H9 (cell line): Measurements from ENCODE around the gene HUNK. TPM values are rescaled to one million over a fixed set of nuclear protein-coding genes. Genes with fewer than 3 reads are reported as not detected.

Experiments
- DNase-seq: peaks from one replicate; pipeline ENCODE4 v3.0.0-alpha.2; 2017
- H2AFZ ChIP-seq: one replicate; pipeline ENCODE4 v1.6.1; 2013; ENCODE audit warnings: mild to moderate bottlenecking, low read length, control low read depth, moderate library complexity
- H2AK5ac ChIP-seq: 2 replicates; pipeline ENCODE4 v1.6.1; 2013; ENCODE audit warnings: low read length, control low read depth, mixed read lengths; ENCODE audit not compliant: insufficient read length
- H2BK120ac ChIP-seq: one replicate; pipeline ENCODE4 v1.6.1; 2013; ENCODE audit warnings: low read depth, mild to moderate bottlenecking, low read length, control low read depth, inconsistent platforms; ENCODE audit not compliant: poor library complexity, severe bottlenecking
- H2BK12ac ChIP-seq: 2 replicates; pipeline ENCODE4 v1.6.1; 2013; ENCODE audit warnings: low read length, control low read depth, mixed read lengths, low read depth; ENCODE audit not compliant: insufficient read length
- H2BK15ac ChIP-seq: 2 replicates; pipeline ENCODE4 v1.6.1; 2013; ENCODE audit warnings: low read depth, low read length, control low read depth
- H2BK20ac ChIP-seq: one replicate; pipeline ENCODE4 v1.6.1; 2013; ENCODE audit warnings: low read depth, mild to moderate bottlenecking, low read length, control low read depth, inconsistent platforms; ENCODE audit not compliant: poor library complexity, severe bottlenecking
- H2BK5ac ChIP-seq: 2 replicates; pipeline ENCODE4 v1.6.1; 2013; ENCODE audit warnings: low read length, control low read depth, mixed read lengths; ENCODE audit not compliant: insufficient read length
- H3K14ac ChIP-seq: 2 replicates; pipeline ENCODE4 v1.6.1; 2013; ENCODE audit warnings: low read length, control low read depth; ENCODE audit not compliant: insufficient read depth
- H3K18ac ChIP-seq: 2 replicates; pipeline ENCODE4 v1.6.1; 2013; ENCODE audit warnings: low read depth, mild to moderate bottlenecking, mixed read lengths, low read length, control low read depth; ENCODE audit not compliant: insufficient read length
- H3K23ac ChIP-seq: 2 replicates; pipeline ENCODE4 v1.6.1; 2013; ENCODE audit warnings: low read length, control low read depth, mixed read lengths, low read depth; ENCODE audit not compliant: insufficient read length
- H3K23me2 ChIP-seq: 2 replicates; pipeline ENCODE4 v1.6.1; 2013; ENCODE audit warnings: low read depth, mild to moderate bottlenecking, mixed read lengths, low read length, control low read depth; ENCODE audit not compliant: insufficient read length, poor library complexity, severe bottlenecking
- H3K27ac ChIP-seq: 2 replicates; pipeline ENCODE4 v1.5.1; 2013; ENCODE audit warnings: low read length, control low read depth, mixed read lengths, low read depth; ENCODE audit not compliant: insufficient read length
- H3K27me3 ChIP-seq: 2 replicates; pipeline ENCODE4 v1.6.1; 2013; ENCODE audit warnings: low read length, control low read depth, inconsistent platforms; ENCODE audit not compliant: insufficient read depth
- H3K4ac ChIP-seq: 2 replicates; pipeline ENCODE4 v1.6.1; 2013; ENCODE audit warnings: low read depth, mild to moderate bottlenecking, control low read depth, inconsistent platforms, low read length, moderate library complexity
- H3K4me1 ChIP-seq: 2 replicates; pipeline ENCODE4 v1.6.1; 2013; ENCODE audit warnings: low read length, control low read depth, inconsistent platforms; ENCODE audit not compliant: insufficient read depth
- H3K4me2 ChIP-seq: 2 replicates; pipeline ENCODE4 v1.6.1; 2013; ENCODE audit warnings: low read length, control low read depth, mixed read lengths; ENCODE audit not compliant: insufficient read length, insufficient read depth
- H3K56ac ChIP-seq: 2 replicates; pipeline ENCODE4 v1.6.1; 2013; ENCODE audit warnings: low read depth, mild to moderate bottlenecking, mixed read lengths, low read length, control low read depth; ENCODE audit not compliant: insufficient read length
- H3K79me1 ChIP-seq: 2 replicates; pipeline ENCODE4 v1.6.1; 2013; ENCODE audit warnings: low read depth, mild to moderate bottlenecking, moderate library complexity, low read length, control low read depth, inconsistent platforms; ENCODE audit not compliant: insufficient read depth, poor library complexity, severe bottlenecking
- H3K79me2 ChIP-seq: 2 replicates; pipeline ENCODE4 v1.6.1; 2013; ENCODE audit warnings: low read length, control low read depth, inconsistent platforms; ENCODE audit not compliant: insufficient read depth
- H3K9ac ChIP-seq: 2 replicates; pipeline ENCODE4 v1.6.1; 2013; ENCODE audit warnings: low read length, control low read depth, mixed read lengths; ENCODE audit not compliant: insufficient read length; ENCODE audit errors: extremely low read depth
- H3K9me3 ChIP-seq: one replicate; pipeline ENCODE4 v1.6.1; 2013; ENCODE audit warnings: low read depth, low read length, inconsistent platforms; ENCODE audit not compliant: control insufficient read depth
- H3T11ph ChIP-seq: one replicate; pipeline ENCODE4 v1.6.1; 2013; ENCODE audit warnings: mild to moderate bottlenecking, low read length, control low read depth, inconsistent platforms
- H4K20me1 ChIP-seq: one replicate; pipeline ENCODE4 v1.6.1; 2013; ENCODE audit not compliant: control insufficient read depth, insufficient read length, insufficient read depth
- H4K5ac ChIP-seq: 2 replicates; pipeline ENCODE4 v1.6.1; 2013; ENCODE audit warnings: low read depth, mild to moderate bottlenecking, mixed read lengths, low read length, control low read depth; ENCODE audit not compliant: insufficient read length
- H4K8ac ChIP-seq: replicated peaks from 2 replicates; pipeline ENCODE4 v1.6.1; 2013; ENCODE audit warnings: low read length, control low read depth, mixed read lengths, low read depth; ENCODE audit not compliant: insufficient read length
- H4K91ac ChIP-seq: 2 replicates; pipeline ENCODE4 v1.6.1; 2013; ENCODE audit warnings: low read depth, mild to moderate bottlenecking, moderate library complexity, mixed read lengths, low read length, control low read depth; ENCODE audit not compliant: insufficient read length
- H3K27ac Mint-ChIP-seq, 3 experiments: 2 replicates in 2 of 3; 3 replicates in 1 of 3; pipeline ENCODE4 v1.8.0; 2020 to 2021; ENCODE audit warnings: mixed read lengths in 3 of 3, mild to moderate bottlenecking in 1 of 3, moderate library complexity in 1 of 3
- H3K27me3 Mint-ChIP-seq: 2 replicates; pipeline ENCODE4 v1.8.0; 2021; ENCODE audit warnings: low read depth, mild to moderate bottlenecking, moderate library complexity, mixed read lengths
- H3K36me3 Mint-ChIP-seq, 3 experiments: 2 replicates in 2 of 3; 3 replicates in 1 of 3; pipeline ENCODE4 v1.8.0; 2020 to 2021; ENCODE audit warnings: low read depth in 3 of 3, mixed read lengths in 3 of 3; ENCODE audit not compliant: insufficient read depth in 1 of 3
- H3K4me1 Mint-ChIP-seq, 2 experiments: 2 replicates each; pipeline ENCODE4 v1.8.0; 2020; ENCODE audit warnings: mixed read lengths in 2 of 2
- H3K4me3 Mint-ChIP-seq, 2 experiments: 2 replicates in 1 of 2; 3 replicates in 1 of 2; pipeline ENCODE4 v1.8.0; 2020 to 2021; ENCODE audit warnings: mild to moderate bottlenecking in 2 of 2, mixed read lengths in 2 of 2, moderate library complexity in 1 of 2
- H3K9me3 Mint-ChIP-seq, 2 experiments: 2 replicates in 1 of 2; 3 replicates in 1 of 2; pipeline ENCODE4 v1.8.0; 2020; ENCODE audit warnings: mild to moderate bottlenecking in 2 of 2, mixed read lengths in 2 of 2, moderate library complexity in 1 of 2
- WGBS: extraction: QIAGEN DNeasy Blood & Tissue Kit; methylation state at CpG from one replicate; pipeline ENCODE4 v1.1.7; 2013; ENCODE audit warnings: missing lambda C conversion rate, low lambda C conversion rate, mixed read lengths; ENCODE audit not compliant: insufficient read length; ENCODE audit errors: extremely low coverage; 5-methylcytosine and 5-hydroxymethylcytosine counted together
- total RNA-seq: library from RNA; stranded (reverse); gene quantifications from 2 replicates; pipeline ENCODE4 v1.2.1, GENCODE V29; 2021
- TF ChIP-seq, protein P1 (sequence below): fragments of 200-600 bp; sonication (generic); conservative IDR thresholded peaks from 3 replicates; pipeline ENCODE4 v1.8.0; 2021; ENCODE audit warnings: antibody characterized with exemption, mild to moderate bottlenecking

HUNK gene
- total RNA-seq, 1 experiment from 2014 or later = 5.8 TPM

DNA sequence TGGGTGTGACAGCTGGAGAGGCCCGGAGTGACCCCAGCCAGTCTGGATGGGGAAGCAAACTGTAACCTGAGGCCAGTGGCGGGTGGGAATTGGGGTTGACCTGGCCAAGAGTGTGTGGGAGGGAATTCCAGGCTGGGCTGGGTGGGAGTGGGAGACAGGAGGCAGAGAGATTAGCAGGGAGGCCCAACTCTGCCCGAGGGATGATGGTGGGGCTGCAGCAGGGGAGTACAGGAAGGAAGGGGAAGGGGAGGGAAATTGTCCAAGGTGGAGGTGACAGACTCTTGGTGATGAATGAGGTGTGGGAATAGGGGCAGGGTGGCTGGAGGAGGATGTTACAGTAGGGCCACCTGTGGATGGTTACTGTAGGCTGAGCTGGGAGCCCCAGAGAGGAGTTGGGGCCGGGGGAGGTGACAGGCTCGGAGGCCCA lies 40.4 kb downstream of the HUNK start:
- WGBS = no CpG with 5 or more reads among the region's 5 CpGs
- H4K20me1 ChIP-seq = no peaks in the 10 kb centered on the region
- H3K4me1 ChIP-seq = peaks cover 8% of the 10 kb centered on the region; the same call in 1 of the 2 replicates
- no peaks in the 10 kb centered on the region for H3K9me3 ChIP-seq
- no peaks in the 10 kb centered on the region for H3K79me1 ChIP-seq
- H2BK120ac ChIP-seq = no peak overlapping the region
- peak overlapping the region; percentile 6; the same call in 1 of the 2 replicates for H3K14ac ChIP-seq
- no peak overlapping the region for H2BK20ac ChIP-seq
- no peak overlapping the region for H3K23ac ChIP-seq
- peaks cover 60 to 70% of the 10 kb centered on the region in 2 experiments for H3K4me1 Mint-ChIP-seq
- no peak for DNase-seq
- no peak overlapping the region for H3K4ac ChIP-seq
- no peak overlapping the region for H4K5ac ChIP-seq
- H3K18ac ChIP-seq = no peak overlapping the region
- H2AK5ac ChIP-seq = no peak overlapping the region
- H2BK15ac ChIP-seq = no peak overlapping the region
- no peak overlapping the region for H3K56ac ChIP-seq
- H3K36me3 Mint-ChIP-seq = peaks cover 0 to 9% (median 3%) of the 10 kb centered on the region in 3 experiments; a peak in 5 of 7 replicates
- H3K9ac ChIP-seq = no peak overlapping the region
- no peak overlapping the region for H2AFZ ChIP-seq
- no peak overlapping the region for H4K91ac ChIP-seq
- no peaks in the 10 kb centered on the region for H3K79me2 ChIP-seq
- peak overlapping the region in 2 of 3 experiments; percentile 84 to 87; a peak in 2 of 7 replicates for H3K27ac Mint-ChIP-seq
- TF ChIP-seq, protein P1, sequence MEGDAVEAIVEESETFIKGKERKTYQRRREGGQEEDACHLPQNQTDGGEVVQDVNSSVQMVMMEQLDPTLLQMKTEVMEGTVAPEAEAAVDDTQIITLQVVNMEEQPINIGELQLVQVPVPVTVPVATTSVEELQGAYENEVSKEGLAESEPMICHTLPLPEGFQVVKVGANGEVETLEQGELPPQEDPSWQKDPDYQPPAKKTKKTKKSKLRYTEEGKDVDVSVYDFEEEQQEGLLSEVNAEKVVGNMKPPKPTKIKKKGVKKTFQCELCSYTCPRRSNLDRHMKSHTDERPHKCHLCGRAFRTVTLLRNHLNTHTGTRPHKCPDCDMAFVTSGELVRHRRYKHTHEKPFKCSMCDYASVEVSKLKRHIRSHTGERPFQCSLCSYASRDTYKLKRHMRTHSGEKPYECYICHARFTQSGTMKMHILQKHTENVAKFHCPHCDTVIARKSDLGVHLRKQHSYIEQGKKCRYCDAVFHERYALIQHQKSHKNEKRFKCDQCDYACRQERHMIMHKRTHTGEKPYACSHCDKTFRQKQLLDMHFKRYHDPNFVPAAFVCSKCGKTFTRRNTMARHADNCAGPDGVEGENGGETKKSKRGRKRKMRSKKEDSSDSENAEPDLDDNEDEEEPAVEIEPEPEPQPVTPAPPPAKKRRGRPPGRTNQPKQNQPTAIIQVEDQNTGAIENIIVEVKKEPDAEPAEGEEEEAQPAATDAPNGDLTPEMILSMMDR = no peak
- H3K9me3 Mint-ChIP-seq = peaks cover 0 to 5% of the 10 kb centered on the region in 2 experiments; a peak in 2 of 5 replicates
- H3T11ph ChIP-seq = no peak overlapping the region
- peaks cover 3% of the 10 kb centered on the region; the same call in 1 of the 2 replicates for H3K27me3 Mint-ChIP-seq
- H2BK5ac ChIP-seq = no peak overlapping the region
- no peaks in the 10 kb centered on the region for H3K23me2 ChIP-seq
- H2BK12ac ChIP-seq = no peak overlapping the region
- H3K4me2 ChIP-seq = no peak overlapping the region
- H4K8ac ChIP-seq = no peak overlapping the region
- H3K27ac ChIP-seq = no peak overlapping the region
- no peaks in the 10 kb centered on the region for H3K27me3 ChIP-seq
- peak overlapping the region in 1 of 2 experiments; percentile 28; a peak in 1 of 5 replicates for H3K4me3 Mint-ChIP-seq
